OCI-LY1 (cell line): Measurements from ENCODE around the gene GSK3A.

Experiments used
- CTCF ChIP-seq: fragments of 200-600 bp; sonication (generic), shearing (Covaris generic); IDR thresholded peaks from 2 replicates; pipeline ENCODE4 v1.5.1; 2017; ENCODE audit warnings: mild to moderate bottlenecking, antibody characterized with exemption, low read length, moderate library complexity, mixed read lengths
- EZH2 ChIP-seq: fragments of 200-600 bp; sonication (generic), shearing (Covaris generic); IDR thresholded peaks from 2 replicates; pipeline ENCODE4 v1.8.0; 2017; ENCODE audit warnings: borderline replicate concordance, mixed run types, mild to moderate bottlenecking, antibody characterized with exemption, low read length, moderate library complexity, mixed read lengths

- TF ChIP-seq CTCF (no peak), EZH2 (no peak)
These were observed 11.1 kb upstream of the GSK3A start for GRCh38 chr19:42253245-42254088.
